CD4-positive, alpha-beta T cell treated with Interleukin-12 subunit alpha and Interleukin-12 subunit beta, for 1 hour (primary cell): ENCODE data around the gene FAM186B.

Experiments used
- DNase-seq: peaks from one replicate; pipeline ENCODE4 v3.0.0-alpha.2; 2020

FAM186B gene

GRCh38 chr12:49549735-49550692 lies 55.4 kb downstream of the FAM186B start:
- no peak for DNase-seq

- DNase-seq: peak; percentile 27
These were observed 56.4 kb downstream of the FAM186B start for GRCh38 chr12:49548822-49549648.

- DNase-seq: no peak
These were observed 57.0 kb downstream of the FAM186B start for GRCh38 chr12:49548481-49548821.

- DNase-seq: no peak
These were observed 58.2 kb downstream of the FAM186B start for GRCh38 chr12:49547090-49547690.

- DNase-seq: no peak
These were observed 59.0 kb downstream of the FAM186B start for GRCh38 chr12:49546481-49546880.

GRCh38 chr12:49545815-49546214 lies 59.6 kb downstream of the FAM186B start:
- no peak for DNase-seq

- no peak for DNase-seq
These were observed 61.3 kb downstream of the FAM186B start for GRCh38 chr12:49543914-49544815.

GRCh38 chr12:49543221-49543913 lies 62.1 kb downstream of the FAM186B start:
- DNase-seq: no peak

- no peak for DNase-seq
These were observed 62.8 kb downstream of the FAM186B start for GRCh38 chr12:49542592-49543160.

- no peak for DNase-seq
These were observed 63.4 kb downstream of the FAM186B start for GRCh38 chr12:49541911-49542505.

- DNase-seq: no peak
These were observed 64.1 kb downstream of the FAM186B start for GRCh38 chr12:49541140-49541861.

- DNase-seq: no peak
These were observed 65.0 kb downstream of the FAM186B start for GRCh38 chr12:49540229-49541139.

GRCh38 chr12:49539406-49540228 lies 65.8 kb downstream of the FAM186B start:
- no peak for DNase-seq

GRCh38 chr12:49538510-49539403 lies 66.7 kb downstream of the FAM186B start, which contains the start of gene KCNH3:
TSS of gene KCNH3 (plus strand) at chr12:49539030. CDS start at chr12:49539417, 387 bp downstream.
- peak; percentile 92 for DNase-seq

- DNase-seq: peak; percentile 26
These were observed 67.5 kb downstream of the FAM186B start for GRCh38 chr12:49537752-49538509.
